IPS DF 6.9 (cell line): Measurements from ENCODE around the gene FRG2C.
"Not testable (repeated sequence)": the region's sequence is repeated elsewhere in the genome, so short reads cannot be mapped to it uniquely, and the experiment has no call there.

Experiments used
- DNase-seq: peaks from one replicate; pipeline ENCODE4 v3.0.0-alpha.2; 2013; ENCODE audit warnings: low read depth, low spot score
- H3K27ac ChIP-seq: one replicate; pipeline ENCODE4 v1.5.1; 2013; ENCODE audit warnings: low read length, control low read depth
- H3K27me3 ChIP-seq: 2 replicates; pipeline ENCODE4 v1.6.1; 2013; ENCODE audit warnings: mild to moderate bottlenecking, low read length; ENCODE audit not compliant: control insufficient read depth, insufficient read depth
- H3K36me3 ChIP-seq: 2 replicates; pipeline ENCODE4 v1.6.1; 2013; ENCODE audit warnings: low read length; ENCODE audit not compliant: control insufficient read depth, insufficient read depth
- H3K4me1 ChIP-seq: 2 replicates; pipeline ENCODE4 v1.6.1; 2013; ENCODE audit warnings: low read length; ENCODE audit not compliant: control insufficient read depth, insufficient read depth
- H3K4me3 ChIP-seq: 2 replicates; pipeline ENCODE4 v1.5.1; 2013; ENCODE audit warnings: mild to moderate bottlenecking, low read length
- H3K9me3 ChIP-seq: 2 replicates; pipeline ENCODE4 v1.6.1; 2013; ENCODE audit warnings: low read length, inconsistent platforms; ENCODE audit not compliant: control insufficient read depth, insufficient read depth
- WGBS: extraction: QIAGEN DNeasy Blood & Tissue Kit; methylation state at CpG from one replicate; pipeline ENCODE4 v1.1.7; 2013; ENCODE audit warnings: mixed read lengths, missing lambda C conversion rate; ENCODE audit not compliant: insufficient read length, insufficient coverage; 5-methylcytosine and 5-hydroxymethylcytosine counted together

FRG2C gene

GRCh38 chr3:75645548-75645947 lies 18.6 kb upstream of the FRG2C start:
- H3K27ac ChIP-seq, H3K36me3 ChIP-seq, H3K4me1 ChIP-seq, H3K4me3 ChIP-seq, H3K9me3 ChIP-seq, H3K27me3 ChIP-seq, DNase-seq: not testable (repeated sequence)
- no CpG with 5 or more reads among the region's 4 CpGs for WGBS

GRCh38 chr3:75650191-75650590 lies 13.9 kb upstream of the FRG2C start:
- Histone ChIP-seq H3K4me3 (no peak overlapping the region), H3K27ac (no peak overlapping the region), H3K36me3 (no peaks in the 10 kb centered on the region), H3K27me3 (peaks cover 7% of the 10 kb centered on the region), H3K9me3 (no peaks in the 10 kb centered on the region), H3K4me1 (no peaks in the 10 kb centered on the region)
- WGBS = no CpG with 5 or more reads among the region's 9 CpGs
- DNase-seq = no peak

- not testable (repeated sequence) for DNase-seq, H3K4me1 ChIP-seq, H3K9me3 ChIP-seq, H3K27ac ChIP-seq, H3K36me3 ChIP-seq
- Histone ChIP-seq H3K27me3 (peaks cover 14% of the 10 kb centered on the region), H3K4me3 (peak overlapping the region; percentile 29; the same call in 1 of the 2 replicates)
- no CpG with 5 or more reads among the region's 50 CpGs for WGBS
These were observed 8.8 kb upstream of the FRG2C start for GRCh38 chr3:75655101-75655904.

GRCh38 chr3:75655956-75656355 lies 8.2 kb upstream of the FRG2C start:
- peaks cover 14% of the 10 kb centered on the region for H3K27me3 ChIP-seq
- H3K27ac ChIP-seq, H3K9me3 ChIP-seq, H3K4me1 ChIP-seq, DNase-seq, H3K36me3 ChIP-seq: not testable (repeated sequence)
- WGBS = no CpG with 5 or more reads among the region's 7 CpGs
- H3K4me3 ChIP-seq = peak overlapping the region; percentile 29; the same call in 1 of the 2 replicates

- H3K36me3 ChIP-seq, H3K9me3 ChIP-seq, H3K4me1 ChIP-seq, DNase-seq, H3K27ac ChIP-seq: not testable (repeated sequence)
- WGBS = no CpG with 5 or more reads among the region's 42 CpGs
- Histone ChIP-seq H3K27me3 (peaks cover 14% of the 10 kb centered on the region), H3K4me3 (peak overlapping the region; percentile 65; the same call in 1 of the 2 replicates)
These were observed 5.6 kb upstream of the FRG2C start for GRCh38 chr3:75658411-75659107.

- DNase-seq, H3K36me3 ChIP-seq, H3K9me3 ChIP-seq, H3K4me1 ChIP-seq, H3K27ac ChIP-seq: not testable (repeated sequence)
- Histone ChIP-seq H3K4me3 (peak overlapping the region; percentile 65; the same call in 1 of the 2 replicates), H3K27me3 (peaks cover 14% of the 10 kb centered on the region)
These were observed 5.1 kb upstream of the FRG2C start for GRCh38 chr3:75659108-75659433.

- WGBS = no CpG with 5 or more reads among the region's 9 CpGs
- not testable (repeated sequence) for DNase-seq, H3K36me3 ChIP-seq, H3K4me1 ChIP-seq, H3K9me3 ChIP-seq, H3K27ac ChIP-seq, H3K4me3 ChIP-seq
- peaks cover 29% of the 10 kb centered on the region for H3K27me3 ChIP-seq
These were observed 1.5 kb downstream of the FRG2C start for GRCh38 chr3:75665626-75666025.

- peaks cover 42% of the 10 kb centered on the region for H3K27me3 ChIP-seq
- H3K4me3 ChIP-seq, H3K4me1 ChIP-seq, DNase-seq, H3K36me3 ChIP-seq, H3K27ac ChIP-seq, H3K9me3 ChIP-seq: not testable (repeated sequence)
- WGBS = no CpG with 5 or more reads among the region's 46 CpGs
These were observed 3.9 kb downstream of the FRG2C start for GRCh38 chr3:75667757-75668701.

GRCh38 chr3:75668759-75669347 lies 4.7 kb downstream of the FRG2C start:
- WGBS = no CpG with 5 or more reads among the region's 53 CpGs
- H3K27ac ChIP-seq, DNase-seq, H3K9me3 ChIP-seq, H3K4me1 ChIP-seq, H3K36me3 ChIP-seq, H3K4me3 ChIP-seq: not testable (repeated sequence)
- peaks cover 42% of the 10 kb centered on the region for H3K27me3 ChIP-seq
